ENCODE measurements around the gene UBE2S. TPM values are rescaled to one million over a fixed set of nuclear protein-coding genes. Genes with fewer than 3 reads are reported as not detected.

UBE2S gene
- total and polyA plus RNA-seq, 2 donors (not counting 1 experiment from before 2014, with no cell fraction given) = 20.6 to 72.7 TPM

DNA sequence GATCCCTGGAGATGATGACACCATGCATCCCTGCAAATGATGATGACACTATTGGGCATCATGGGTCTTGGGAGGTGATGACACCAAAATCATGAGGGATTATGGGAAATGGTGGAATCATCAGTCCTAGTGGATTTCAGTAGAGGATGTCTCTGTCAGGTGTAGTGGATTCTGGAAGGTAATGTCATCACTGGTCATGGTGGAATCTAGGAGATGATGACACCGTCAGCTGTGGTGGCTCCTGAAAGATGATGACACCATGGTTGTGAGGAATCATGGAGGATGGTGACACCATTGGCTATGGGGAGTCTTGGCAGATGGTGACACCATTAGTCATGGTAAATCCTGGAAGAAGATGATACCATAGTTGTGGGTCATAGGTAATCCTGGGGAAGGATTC lies 23.6 kb upstream of the UBE2S start:
- intact Hi-C loops (cut with micrococcal nuclease) = no loop called here
- Histone ChIP-seq H3K4me2 (replicated peaks; ENCODE audit: low read depth, low read length, poor library complexity, severe bottlenecking) (no peak overlapping the region), H3K36me3 (replicated peaks in 1 of 2; ENCODE audit: control extremely low read depth in 1 of 2, control insufficient read depth in 1 of 2, extremely low read depth in 1 of 2, insufficient read depth in 2 of 2, low read length in 1 of 2) (no peaks in the 10 kb centered on the region), H3K9me3 (ENCODE audit: control extremely low read depth in 1 of 3, control insufficient read depth in 2 of 3, insufficient read depth in 1 of 3, low read length in 2 of 3) (peaks cover 0 to 12% (median 0%) of the 10 kb centered on the region in 3 donors), H3K4me1 (ENCODE audit: control insufficient read depth in 2 of 2, insufficient read depth in 2 of 2, low read length in 2 of 2) (no peaks in the 10 kb centered on the region), H2AFZ (ENCODE audit: insufficient read depth, low read depth, low read length, poor library complexity, severe bottlenecking) (no peak overlapping the region), H3K27me3 (replicated peaks in 1 of 4; ENCODE audit: control extremely low read depth in 1 of 4, control insufficient read depth in 3 of 4, insufficient read depth in 4 of 4, low read length in 3 of 4) (peaks cover 0 to 63% (median 23%) of the 10 kb centered on the region in 4 experiments), H4K20me1 (ENCODE audit: control insufficient read depth, insufficient read depth, low read length, poor library complexity, severe bottlenecking) (no peaks in the 10 kb centered on the region), H3K9ac (ENCODE audit: low read length) (no peak overlapping the region), H3K4me3 (ENCODE audit: control extremely low read depth in 1 of 5, extremely low read depth in 1 of 5, insufficient read depth in 1 of 5, low read depth in 2 of 5, low read length in 4 of 5) (no peak overlapping the region), H3K79me2 (ENCODE audit: control insufficient read depth, insufficient read depth, low read length) (no peaks in the 10 kb centered on the region), H3K27ac (ENCODE audit: low read length in 2 of 2) (no peak overlapping the region)
- 100% methylated on average over 1 of the region's 1 CpG for WGBS (ENCODE audit: insufficient coverage)
- no peak for TF ChIP-seq EZH2 (IDR thresholded peaks at IDR 0.05; ENCODE audit: borderline replicate concordance, insufficient read depth, low read depth, low read length, poor library complexity, severe bottlenecking)
- TF ChIP-seq, protein P1, sequence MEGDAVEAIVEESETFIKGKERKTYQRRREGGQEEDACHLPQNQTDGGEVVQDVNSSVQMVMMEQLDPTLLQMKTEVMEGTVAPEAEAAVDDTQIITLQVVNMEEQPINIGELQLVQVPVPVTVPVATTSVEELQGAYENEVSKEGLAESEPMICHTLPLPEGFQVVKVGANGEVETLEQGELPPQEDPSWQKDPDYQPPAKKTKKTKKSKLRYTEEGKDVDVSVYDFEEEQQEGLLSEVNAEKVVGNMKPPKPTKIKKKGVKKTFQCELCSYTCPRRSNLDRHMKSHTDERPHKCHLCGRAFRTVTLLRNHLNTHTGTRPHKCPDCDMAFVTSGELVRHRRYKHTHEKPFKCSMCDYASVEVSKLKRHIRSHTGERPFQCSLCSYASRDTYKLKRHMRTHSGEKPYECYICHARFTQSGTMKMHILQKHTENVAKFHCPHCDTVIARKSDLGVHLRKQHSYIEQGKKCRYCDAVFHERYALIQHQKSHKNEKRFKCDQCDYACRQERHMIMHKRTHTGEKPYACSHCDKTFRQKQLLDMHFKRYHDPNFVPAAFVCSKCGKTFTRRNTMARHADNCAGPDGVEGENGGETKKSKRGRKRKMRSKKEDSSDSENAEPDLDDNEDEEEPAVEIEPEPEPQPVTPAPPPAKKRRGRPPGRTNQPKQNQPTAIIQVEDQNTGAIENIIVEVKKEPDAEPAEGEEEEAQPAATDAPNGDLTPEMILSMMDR (IDR thresholded peaks at IDR 0.05) = no peak
- POLR2A ChIA-PET = interaction anchor here (0.6 kb wide), 1 partner anchor 402 kb away, joined by 3 read pairs; no protein-coding TSS in a partner anchor
- Mint-ChIP-seq H3K27ac (no peak overlapping the region), H3K4me1 (no peaks in the 10 kb centered on the region), H3K9me3 (ENCODE audit: insufficient read depth) (no peaks in the 10 kb centered on the region), H3K27me3 (peaks cover 44% of the 10 kb centered on the region), H3K4me3 (no peak overlapping the region)
- CTCF ChIA-PET = no interaction called here
- ATAC-seq (ENCODE audit: low read depth) (no peak), DNase-seq (no peak)

DNA sequence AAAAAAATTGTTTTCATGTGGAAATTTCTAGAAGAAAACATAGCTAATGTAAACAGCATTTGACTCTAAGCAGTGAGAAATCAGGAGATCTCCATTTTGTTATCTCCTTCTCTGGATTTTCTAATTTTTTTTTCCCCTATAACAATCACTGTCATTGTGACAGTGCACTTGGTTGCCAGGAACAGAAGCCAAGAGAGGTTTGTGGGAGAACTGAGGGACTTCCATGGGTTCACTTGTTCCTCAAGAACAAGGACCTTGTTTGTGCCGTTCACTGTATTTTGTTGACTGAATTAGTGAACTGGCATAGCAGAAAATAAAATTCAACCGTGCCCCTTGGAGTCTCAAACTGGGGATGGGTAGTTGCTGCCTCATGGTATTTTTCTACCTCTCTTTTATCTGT lies 18.5 kb upstream of the UBE2S start:
- TF ChIP-seq, protein P1 (IDR thresholded peaks at IDR 0.05) = no peak
- TF ChIP-seq EZH2 (IDR thresholded peaks at IDR 0.05; ENCODE audit: borderline replicate concordance, insufficient read depth, low read depth, low read length, poor library complexity, severe bottlenecking) = no peak
- H3K27ac ChIP-seq (ENCODE audit: low read length in 2 of 2) = no peak overlapping the region
- peaks cover 46% of the 10 kb centered on the region for H3K27me3 Mint-ChIP-seq
- H4K20me1 ChIP-seq (ENCODE audit: control insufficient read depth, insufficient read depth, low read length, poor library complexity, severe bottlenecking) = no peaks in the 10 kb centered on the region
- DNase-seq = no peak
- CTCF ChIA-PET = interaction anchor here (2.2 kb wide), 1 partner anchor 285 kb away, joined by 6 read pairs; no protein-coding TSS in a partner anchor
- POLR2A ChIA-PET = no interaction called here
- H2AFZ ChIP-seq (ENCODE audit: insufficient read depth, low read depth, low read length, poor library complexity, severe bottlenecking) = no peak overlapping the region
- no peak overlapping the region for H3K27ac Mint-ChIP-seq
- H3K79me2 ChIP-seq (ENCODE audit: control insufficient read depth, insufficient read depth, low read length) = no peaks in the 10 kb centered on the region
- no peaks in the 10 kb centered on the region for H3K9me3 Mint-ChIP-seq (ENCODE audit: insufficient read depth)
- peaks cover 0 to 39% (median 10%) of the 10 kb centered on the region in 4 experiments for H3K27me3 ChIP-seq (replicated peaks in 1 of 4; ENCODE audit: control extremely low read depth in 1 of 4, control insufficient read depth in 3 of 4, insufficient read depth in 4 of 4, low read length in 3 of 4)
- no peak overlapping the region for H3K4me3 Mint-ChIP-seq
- H3K9me3 ChIP-seq (ENCODE audit: control extremely low read depth in 1 of 3, control insufficient read depth in 2 of 3, insufficient read depth in 1 of 3, low read length in 2 of 3) = peaks cover 0 to 8% (median 0%) of the 10 kb centered on the region in 3 donors
- no peak overlapping the region for H3K4me3 ChIP-seq (ENCODE audit: control extremely low read depth in 1 of 5, extremely low read depth in 1 of 5, insufficient read depth in 1 of 5, low read depth in 2 of 5, low read length in 4 of 5)
- WGBS (ENCODE audit: insufficient coverage) = 60% methylated on average over 1 of the region's 2 CpGs
- H3K36me3 ChIP-seq (replicated peaks in 1 of 2; ENCODE audit: control extremely low read depth in 1 of 2, control insufficient read depth in 1 of 2, extremely low read depth in 1 of 2, insufficient read depth in 2 of 2, low read length in 1 of 2) = no peaks in the 10 kb centered on the region
- H3K4me1 Mint-ChIP-seq = no peaks in the 10 kb centered on the region
- H3K9ac ChIP-seq (ENCODE audit: low read length) = no peak overlapping the region
- no peak for ATAC-seq (ENCODE audit: low read depth)
- no peaks in the 10 kb centered on the region for H3K4me1 ChIP-seq (ENCODE audit: control insufficient read depth in 2 of 2, insufficient read depth in 2 of 2, low read length in 2 of 2)
- H3K4me2 ChIP-seq (replicated peaks; ENCODE audit: low read depth, low read length, poor library complexity, severe bottlenecking) = no peak overlapping the region
- intact Hi-C loops (cut with micrococcal nuclease) = no loop called here
